Measurements from ENCODE around the gene AQP12B.
A peak's percentile ranks its signal among the peaks of the same experiment; 100 is the strongest.

Gene AQP12B

DNA sequence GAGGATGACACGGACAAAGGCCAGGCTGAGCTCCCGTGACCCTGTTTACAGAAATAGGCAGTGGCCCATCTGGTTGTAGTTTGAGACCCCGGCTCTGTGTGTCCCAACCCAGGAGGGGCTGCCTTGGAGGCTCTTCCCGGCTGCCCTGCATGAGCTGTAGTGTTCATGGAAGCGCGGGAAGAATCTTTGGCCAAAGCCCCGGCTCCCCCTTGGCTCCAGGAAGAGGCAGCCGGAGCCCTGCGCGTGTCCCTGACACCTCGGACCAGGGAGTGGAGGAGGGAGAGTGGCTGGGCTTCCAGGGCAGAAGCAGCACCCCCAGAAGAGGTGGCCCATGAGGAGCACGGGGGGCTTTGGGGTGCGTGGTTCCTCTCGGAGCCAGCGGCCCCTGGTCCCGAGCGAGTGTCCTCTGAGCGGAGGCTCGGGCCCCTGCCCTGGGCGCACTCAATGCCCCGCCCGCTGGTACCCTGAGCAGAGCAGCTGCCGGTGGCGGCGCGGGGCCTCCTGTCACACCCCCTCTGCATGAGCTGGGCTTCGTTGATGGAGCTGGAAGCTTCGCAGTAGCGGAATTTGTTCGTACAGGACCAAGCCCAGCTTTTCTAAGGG lies 35.7 kb downstream of the AQP12B start:
- peak; percentile 45 for DNase-seq

GRCh38 chr2:240646176-240646899 lies 36.3 kb downstream of the AQP12B start:
- no peak for DNase-seq

- peak; percentile 40 for DNase-seq
Measured at GRCh38 chr2:240645801-240646175, 36.9 kb downstream of the AQP12B start.

- DNase-seq, result no peak
Measured at GRCh38 chr2:240645346-240645745, 37.3 kb downstream of the AQP12B start.

- DNase-seq, result no peak
Measured at GRCh38 chr2:240644859-240645301, 37.8 kb downstream of the AQP12B start.

GRCh38 chr2:240644171-240644651 lies 38.5 kb downstream of the AQP12B start:
- DNase-seq, result peak; percentile 45

DNA sequence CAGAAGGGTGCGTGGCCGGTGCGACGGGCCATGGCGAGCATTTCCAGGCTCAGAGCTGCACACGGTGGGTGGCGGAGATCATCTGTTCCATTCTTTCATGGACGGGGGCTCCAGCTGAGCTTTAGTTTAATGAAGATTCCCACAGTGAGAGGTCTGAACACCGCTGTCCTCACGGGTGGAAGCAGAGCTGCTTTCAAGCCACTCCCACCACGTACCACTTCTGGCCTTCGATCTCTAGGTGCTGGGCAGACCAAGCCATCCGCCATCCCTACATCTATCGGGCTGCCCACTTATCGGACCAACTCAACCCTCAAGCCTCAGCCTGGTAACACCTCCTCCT lies 38.9 kb downstream of the AQP12B start:
- no peak for DNase-seq

- DNase-seq, result peak; percentile 47
Measured at GRCh38 chr2:240643093-240643810, 39.4 kb downstream of the AQP12B start.

DNA sequence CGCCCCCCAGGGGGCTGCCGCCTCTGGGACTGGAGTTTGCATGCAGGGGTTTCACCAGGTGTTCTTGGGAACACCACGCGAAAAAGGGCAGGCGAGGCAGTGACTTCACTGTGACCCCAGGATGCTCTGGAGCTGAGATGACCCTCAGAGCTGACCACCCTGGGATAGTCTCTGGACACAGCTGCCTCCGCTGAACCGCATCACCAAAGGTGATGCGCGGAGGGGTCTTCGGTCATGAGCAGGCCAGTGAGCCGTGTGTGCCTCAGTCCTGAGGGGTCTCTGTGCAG lies 39.9 kb downstream of the AQP12B start:
- DNase-seq, result no peak

DNA sequence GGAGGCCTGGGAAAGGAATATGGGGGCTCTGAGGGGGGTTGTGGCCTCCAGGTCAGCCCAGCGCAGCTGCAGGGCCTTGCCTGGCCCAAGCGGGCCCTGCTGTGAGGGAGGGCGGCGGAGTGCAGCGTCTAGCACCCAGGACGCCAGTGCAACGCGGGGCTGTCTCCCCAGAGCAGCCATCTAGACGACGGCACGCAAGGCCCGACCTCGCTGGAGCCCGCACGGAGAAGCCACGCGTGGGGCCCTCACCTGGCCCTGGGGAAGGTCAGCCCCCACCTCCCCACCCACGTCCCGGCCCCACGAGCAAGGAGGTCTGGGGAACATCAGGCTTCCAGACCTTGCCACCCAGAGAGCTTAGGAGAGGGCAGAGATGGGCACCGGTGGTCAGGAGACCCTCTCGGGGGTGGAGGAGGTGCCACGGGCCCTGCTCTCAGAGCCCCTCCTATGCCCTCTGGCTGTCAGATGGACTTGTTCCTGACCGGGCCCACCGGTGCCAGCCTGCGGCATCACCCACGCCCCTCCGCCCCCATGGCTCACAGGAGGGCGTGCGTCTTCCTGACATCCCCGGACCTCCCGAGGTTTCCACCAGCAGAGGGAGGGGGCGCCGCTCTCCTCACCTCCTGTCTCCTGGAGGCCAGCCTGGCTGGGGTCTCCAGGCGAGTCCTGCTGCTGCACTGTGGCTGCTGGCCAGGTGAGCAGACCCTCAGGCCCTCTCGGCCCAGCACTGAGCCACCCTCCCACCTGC lies 40.5 kb downstream of the AQP12B start:
- DNase-seq, result peak; percentile 47

GRCh38 chr2:240640939-240641338 lies 41.7 kb downstream of the AQP12B start:
- peak; percentile 81 for DNase-seq

- peak; percentile 18 for DNase-seq
Measured at GRCh38 chr2:240639566-240639965, 43.1 kb downstream of the AQP12B start.

GRCh38 chr2:240638512-240639160 lies 44.0 kb downstream of the AQP12B start:
- DNase-seq, result peak; percentile 33

GRCh38 chr2:240637901-240638345 lies 44.8 kb downstream of the AQP12B start:
- peak; percentile 44 for DNase-seq

GRCh38 chr2:240637116-240637900 lies 45.4 kb downstream of the AQP12B start:
- peak; percentile 29 for DNase-seq

- peak; percentile 23 for DNase-seq
Measured at GRCh38 chr2:240636563-240637115, 46.0 kb downstream of the AQP12B start.

DNA sequence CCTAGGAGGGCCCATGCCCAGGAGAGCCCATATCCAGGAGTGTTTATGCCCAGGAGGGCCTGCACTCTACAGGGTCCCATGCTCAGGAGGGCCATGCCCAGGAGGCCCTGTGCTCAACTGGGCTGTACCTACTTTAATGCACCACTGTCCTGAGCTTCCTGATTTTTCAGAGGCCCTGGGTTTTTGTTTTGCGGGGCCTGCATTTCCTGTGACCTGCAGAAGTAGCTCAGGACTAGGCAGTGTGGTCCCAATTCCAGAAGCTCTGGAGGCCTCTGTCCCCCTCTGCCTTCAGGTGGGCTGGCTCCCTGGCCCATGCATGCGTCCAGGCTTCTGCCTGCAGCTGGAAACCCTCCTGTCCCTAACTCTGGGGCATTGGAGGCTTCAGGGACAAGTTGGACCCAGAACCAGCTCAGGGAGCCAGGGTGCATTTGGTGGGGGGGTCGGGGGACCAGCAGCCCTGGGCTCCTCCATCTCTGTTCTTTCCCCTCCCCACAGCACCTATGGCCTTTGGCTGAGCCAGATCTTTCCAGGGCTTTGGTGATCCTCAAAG lies 46.6 kb downstream of the AQP12B start:
- DNase-seq, result peak; percentile 35

DNA sequence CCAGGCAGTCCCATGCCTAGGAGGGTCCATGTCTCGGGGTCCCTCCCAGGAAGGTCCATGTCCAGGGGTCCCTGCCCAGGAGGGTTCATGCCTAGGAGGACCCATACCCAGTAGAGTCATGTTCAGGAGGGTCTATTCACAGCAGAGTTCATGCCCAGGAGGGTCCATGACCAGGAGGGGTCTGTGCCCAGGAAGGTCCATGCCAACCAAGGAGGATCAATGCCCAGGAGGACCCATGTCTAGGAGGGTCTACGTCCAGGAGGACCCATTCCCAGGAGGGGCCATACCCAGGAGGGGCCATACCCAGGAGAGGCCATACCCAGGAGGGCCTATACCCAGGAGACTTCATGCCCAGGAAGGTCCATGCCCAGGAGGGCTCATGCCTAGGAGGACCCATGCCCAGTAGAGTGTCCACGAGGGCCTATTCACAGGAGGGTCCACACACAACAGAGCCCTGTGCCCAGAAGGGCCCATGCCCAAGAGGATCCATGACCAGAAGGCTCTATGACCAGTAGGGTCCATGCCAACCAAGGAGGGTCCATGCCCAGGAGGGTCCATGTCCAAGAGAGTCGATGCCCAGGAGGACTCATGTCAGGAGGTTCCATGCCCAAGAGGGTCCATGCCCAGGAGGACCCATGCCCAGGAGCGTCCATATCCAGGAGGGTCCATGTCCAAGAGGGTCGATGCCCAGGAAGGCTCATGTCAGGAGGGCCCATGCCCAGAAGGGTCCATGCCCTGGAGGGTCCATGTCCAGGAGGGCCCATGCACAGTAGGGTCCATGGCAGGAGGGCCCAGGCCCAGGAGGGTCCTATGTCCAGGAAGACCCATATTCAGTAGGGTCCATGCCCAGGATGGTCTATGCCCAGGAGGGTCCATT lies 47.3 kb downstream of the AQP12B start:
- DNase-seq, result peak; percentile 25

GRCh38 chr2:240632306-240632721 lies 50.4 kb downstream of the AQP12B start:
- peak; percentile 29 for DNase-seq

Measured in islet precursor cell (in vitro differentiated cells).